HuH-7 (cell line): ENCODE measurements around the gene ADARB2.

Source experiments
- DNase-seq: peaks from one replicate; pipeline ENCODE4 v3.0.0; 2011; ENCODE audit warnings: low spot score

ADARB2 gene

GRCh38 chr10:1735562-1735961, 1.8 kb downstream of the ADARB2 start:
- no peak for DNase-seq

- no peak for DNase-seq
Measured at GRCh38 chr10:1734288-1734687, 3.0 kb downstream of the ADARB2 start.

GRCh38 chr10:1733720-1734119, 3.6 kb downstream of the ADARB2 start:
- no peak for DNase-seq

- no peak for DNase-seq
Measured at GRCh38 chr10:1732564-1732996, 4.7 kb downstream of the ADARB2 start.

- no peak for DNase-seq
Measured at GRCh38 chr10:1731592-1731991, 5.7 kb downstream of the ADARB2 start.

GRCh38 chr10:1729751-1730150, 7.6 kb downstream of the ADARB2 start:
- no peak for DNase-seq

GRCh38 chr10:1726861-1727260, 10.5 kb downstream of the ADARB2 start:
- no peak for DNase-seq

GRCh38 chr10:1724921-1725488, 12.3 kb downstream of the ADARB2 start:
- DNase-seq, result no peak

- DNase-seq, result no peak
Measured at GRCh38 chr10:1716839-1717238, 20.5 kb downstream of the ADARB2 start.

GRCh38 chr10:1715821-1716220, 21.5 kb downstream of the ADARB2 start:
- peak; percentile 44 for DNase-seq

GRCh38 chr10:1712944-1713671, 24.2 kb downstream of the ADARB2 start:
- DNase-seq, result no peak

GRCh38 chr10:1712314-1712713, 25.0 kb downstream of the ADARB2 start:
- no peak for DNase-seq

- DNase-seq, result no peak
Measured at GRCh38 chr10:1709161-1709560, 28.2 kb downstream of the ADARB2 start.

- DNase-seq, result no peak
Measured at GRCh38 chr10:1708746-1709145, 28.6 kb downstream of the ADARB2 start.

- no peak for DNase-seq
Measured at GRCh38 chr10:1706711-1707110, 30.6 kb downstream of the ADARB2 start.

- DNase-seq, result no peak
Measured at GRCh38 chr10:1706256-1706655, 31.1 kb downstream of the ADARB2 start.

GRCh38 chr10:1698185-1698584, 39.1 kb downstream of the ADARB2 start:
- no peak for DNase-seq

GRCh38 chr10:1696106-1696505, 41.2 kb downstream of the ADARB2 start:
- no peak for DNase-seq

- DNase-seq, result no peak
Measured at GRCh38 chr10:1690086-1690485, 47.2 kb downstream of the ADARB2 start.

GRCh38 chr10:1688531-1688930, 48.8 kb downstream of the ADARB2 start:
- DNase-seq, result no peak

- no peak for DNase-seq
Measured at GRCh38 chr10:1687623-1688150, 49.6 kb downstream of the ADARB2 start.

- no peak for DNase-seq
Measured at GRCh38 chr10:1687190-1687589, 50.1 kb downstream of the ADARB2 start.

- no peak for DNase-seq
Measured at GRCh38 chr10:1686491-1686749, 50.9 kb downstream of the ADARB2 start.
